Left lung (tissue), 10 donors: ENCODE results near the gene SPEG. TPM values are rescaled to one million over a fixed set of nuclear protein-coding genes. Genes with fewer than 3 reads are reported as not detected.
A peak's percentile ranks its signal among the peaks of the same experiment; 100 is the strongest.

Experiments
- ATAC-seq: fragments of 200-7000 bp; cut with Tn5 transposase; one replicate; pipeline ENCODE4 v1.9.1; 2020; ENCODE audit warnings: moderate library complexity
- DNase-seq, 4 donors: peaks; one replicate each; pipeline ENCODE4 v3.0.0-alpha.2; 2013 to 2020
- H3K27ac ChIP-seq, 2 donors: fragments of 200-600 bp; sonication (generic) in 1 of 2; one replicate each; pipeline versions ENCODE4 v1.5.0 to v1.8.0; 2020 to 2021
- H3K27me3 ChIP-seq, 2 donors: fragments of 200-600 bp; sonication (generic) in 1 of 2; one replicate each; pipeline versions ENCODE4 v1.5.0 to v1.8.0; 2020 to 2021
- H3K36me3 ChIP-seq, 2 donors: fragments of 200-600 bp; sonication (generic) in 1 of 2; one replicate each; pipeline versions ENCODE4 v1.5.0 to v1.8.0; 2020 to 2021
- H3K4me1 ChIP-seq, 2 donors: fragments of 200-600 bp; one replicate each; pipeline ENCODE4 v1.8.0; 2021
- H3K4me3 ChIP-seq, 2 donors: fragments of 200-600 bp; sonication (generic) in 1 of 2; one replicate each; pipeline versions ENCODE4 v1.5.0 to v1.8.0; 2020 to 2021; ENCODE audit warnings: mild to moderate bottlenecking in 1 of 2
- H3K9me3 ChIP-seq, 2 donors: fragments of 200-600 bp; sonication (generic) in 1 of 2; one replicate each; pipeline versions ENCODE4 v1.5.0 to v1.8.0; 2020 to 2021
- intact Hi-C, 2 donors: fragments of 100-400 bp; cut with DNase I; formaldehyde crosslinking; loops; one replicate each; pipeline versions ENCODE4 v1.11.2 to v1.14.2; 2022
- polyA plus RNA-seq, 6 donors: library from polyadenylated mRNA; unstranded; fragments of 120-200 nt; gene quantifications; one replicate each; pipeline ENCODE4 v1.2.1, GENCODE V29; 2013; ENCODE audit not compliant: insufficient read length in 6 of 6
- total RNA-seq, 2 donors: library from RNA; stranded (reverse); fragmentation: NEBNext Ultra II Directional; extraction: Animal tissue kit (Norgen Biotek cat#: 25700); gene quantifications; one replicate each; pipeline ENCODE4 v1.2.1, GENCODE V29; 2021
- TF ChIP-seq, protein P1 (sequence below), 2 donors: fragments of 200-600 bp; sonication (generic) in 1 of 2; IDR thresholded peaks; one replicate each; pipeline versions ENCODE4 v1.5.0 to v1.8.0; 2021; ENCODE audit warnings: antibody characterized with exemption in 2 of 2
- donor health status: DM: no; HTN: yes; CAD: no.
- donor health status: DM: no; HTN: no; CAD: no.

The SPEG gene
- total and polyA plus RNA-seq, 8 donors: 7.3 to 34.2 (median 25.1) TPM

DNA sequence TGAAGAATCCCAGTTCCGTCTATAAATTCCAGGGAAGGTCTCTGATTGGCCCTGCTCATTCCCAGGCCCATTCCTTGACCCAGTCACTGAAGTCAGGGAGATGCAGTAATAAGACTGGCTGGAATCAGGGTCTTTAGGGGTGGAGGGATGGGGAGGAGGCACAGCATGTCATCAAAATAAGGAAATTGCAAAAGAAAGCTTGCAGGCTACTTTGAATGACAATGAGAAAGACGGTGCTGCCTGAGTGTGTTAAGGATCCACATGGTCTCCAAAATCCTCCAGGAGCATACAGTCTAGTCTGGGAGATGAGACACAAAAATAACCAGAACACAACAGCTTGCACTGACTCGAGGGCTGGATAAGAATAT, 18.4 kb upstream of the SPEG start:
- intact Hi-C loops: no loop called here
- Histone ChIP-seq H3K4me1 (peaks cover 0 to 14% of the 10 kb centered on the region in 2 donors), H3K4me3 (no peak overlapping the region), H3K36me3 (no peaks in the 10 kb centered on the region), H3K27ac (no peak overlapping the region), H3K27me3 (peaks cover 14 to 84% of the 10 kb centered on the region in 2 donors), H3K9me3 (no peaks in the 10 kb centered on the region)
- TF ChIP-seq, protein P1, sequence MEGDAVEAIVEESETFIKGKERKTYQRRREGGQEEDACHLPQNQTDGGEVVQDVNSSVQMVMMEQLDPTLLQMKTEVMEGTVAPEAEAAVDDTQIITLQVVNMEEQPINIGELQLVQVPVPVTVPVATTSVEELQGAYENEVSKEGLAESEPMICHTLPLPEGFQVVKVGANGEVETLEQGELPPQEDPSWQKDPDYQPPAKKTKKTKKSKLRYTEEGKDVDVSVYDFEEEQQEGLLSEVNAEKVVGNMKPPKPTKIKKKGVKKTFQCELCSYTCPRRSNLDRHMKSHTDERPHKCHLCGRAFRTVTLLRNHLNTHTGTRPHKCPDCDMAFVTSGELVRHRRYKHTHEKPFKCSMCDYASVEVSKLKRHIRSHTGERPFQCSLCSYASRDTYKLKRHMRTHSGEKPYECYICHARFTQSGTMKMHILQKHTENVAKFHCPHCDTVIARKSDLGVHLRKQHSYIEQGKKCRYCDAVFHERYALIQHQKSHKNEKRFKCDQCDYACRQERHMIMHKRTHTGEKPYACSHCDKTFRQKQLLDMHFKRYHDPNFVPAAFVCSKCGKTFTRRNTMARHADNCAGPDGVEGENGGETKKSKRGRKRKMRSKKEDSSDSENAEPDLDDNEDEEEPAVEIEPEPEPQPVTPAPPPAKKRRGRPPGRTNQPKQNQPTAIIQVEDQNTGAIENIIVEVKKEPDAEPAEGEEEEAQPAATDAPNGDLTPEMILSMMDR (IDR thresholded peaks at IDR 0.05): no peak
- no peak for DNase-seq
- ATAC-seq: no peak

DNA sequence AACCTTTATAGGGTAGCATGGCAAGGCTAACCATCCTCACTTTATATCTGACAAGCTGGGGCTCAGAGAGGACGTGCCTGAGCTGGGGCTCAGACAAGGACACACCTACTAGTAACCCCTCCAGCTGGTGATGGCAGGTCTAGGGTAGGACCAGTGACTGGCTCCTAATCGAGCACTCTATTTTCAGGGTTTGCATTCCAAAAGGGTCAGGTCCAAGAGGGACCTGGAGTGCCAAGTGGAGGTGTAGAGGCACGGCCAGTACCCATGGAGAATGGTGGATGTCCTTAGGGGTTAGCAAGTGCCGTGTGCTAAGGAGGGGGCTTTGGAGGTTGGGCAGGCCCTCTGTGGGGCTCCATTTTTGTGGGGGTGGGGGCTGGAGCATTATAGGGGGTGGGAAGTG, 17.7 kb upstream of the SPEG start:
- H3K36me3 ChIP-seq: no peaks in the 10 kb centered on the region
- H3K4me3 ChIP-seq: no peak overlapping the region
- peaks cover 0 to 14% of the 10 kb centered on the region in 2 donors for H3K4me1 ChIP-seq
- H3K9me3 ChIP-seq: no peaks in the 10 kb centered on the region
- no peak for DNase-seq
- peaks cover 14 to 84% of the 10 kb centered on the region in 2 donors for H3K27me3 ChIP-seq
- intact Hi-C loops: no loop called here
- ATAC-seq: no peak
- no peak overlapping the region for H3K27ac ChIP-seq
- TF ChIP-seq, protein P1 (IDR thresholded peaks at IDR 0.05): no peak

DNA sequence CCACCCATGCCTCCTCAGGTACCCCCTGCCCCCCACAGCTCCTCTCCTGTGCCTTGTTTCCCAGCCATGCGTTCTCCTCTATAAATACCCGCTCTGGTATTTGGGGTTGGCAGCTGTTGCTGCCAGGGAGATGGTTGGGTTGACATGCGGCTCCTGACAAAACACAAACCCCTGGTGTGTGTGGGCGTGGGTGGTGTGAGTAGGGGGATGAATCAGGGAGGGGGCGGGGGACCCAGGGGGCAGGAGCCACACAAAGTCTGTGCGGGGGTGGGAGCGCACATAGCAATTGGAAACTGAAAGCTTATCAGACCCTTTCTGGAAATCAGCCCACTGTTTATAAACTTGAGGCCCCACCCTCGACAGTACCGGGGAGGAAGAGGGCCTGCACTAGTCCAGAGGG, 17.3 kb upstream of the SPEG start:
- intact Hi-C loops: no loop called here
- DNase-seq (no peak), ATAC-seq (no peak)
- H3K4me1 ChIP-seq: peaks cover 0 to 14% of the 10 kb centered on the region in 2 donors
- peaks cover 14 to 83% of the 10 kb centered on the region in 2 donors for H3K27me3 ChIP-seq
- H3K4me3 ChIP-seq: no peak overlapping the region
- H3K9me3 ChIP-seq: no peaks in the 10 kb centered on the region
- TF ChIP-seq, protein P1 (IDR thresholded peaks at IDR 0.05): no peak
- H3K36me3 ChIP-seq: no peaks in the 10 kb centered on the region
- H3K27ac ChIP-seq: no peak overlapping the region

DNA sequence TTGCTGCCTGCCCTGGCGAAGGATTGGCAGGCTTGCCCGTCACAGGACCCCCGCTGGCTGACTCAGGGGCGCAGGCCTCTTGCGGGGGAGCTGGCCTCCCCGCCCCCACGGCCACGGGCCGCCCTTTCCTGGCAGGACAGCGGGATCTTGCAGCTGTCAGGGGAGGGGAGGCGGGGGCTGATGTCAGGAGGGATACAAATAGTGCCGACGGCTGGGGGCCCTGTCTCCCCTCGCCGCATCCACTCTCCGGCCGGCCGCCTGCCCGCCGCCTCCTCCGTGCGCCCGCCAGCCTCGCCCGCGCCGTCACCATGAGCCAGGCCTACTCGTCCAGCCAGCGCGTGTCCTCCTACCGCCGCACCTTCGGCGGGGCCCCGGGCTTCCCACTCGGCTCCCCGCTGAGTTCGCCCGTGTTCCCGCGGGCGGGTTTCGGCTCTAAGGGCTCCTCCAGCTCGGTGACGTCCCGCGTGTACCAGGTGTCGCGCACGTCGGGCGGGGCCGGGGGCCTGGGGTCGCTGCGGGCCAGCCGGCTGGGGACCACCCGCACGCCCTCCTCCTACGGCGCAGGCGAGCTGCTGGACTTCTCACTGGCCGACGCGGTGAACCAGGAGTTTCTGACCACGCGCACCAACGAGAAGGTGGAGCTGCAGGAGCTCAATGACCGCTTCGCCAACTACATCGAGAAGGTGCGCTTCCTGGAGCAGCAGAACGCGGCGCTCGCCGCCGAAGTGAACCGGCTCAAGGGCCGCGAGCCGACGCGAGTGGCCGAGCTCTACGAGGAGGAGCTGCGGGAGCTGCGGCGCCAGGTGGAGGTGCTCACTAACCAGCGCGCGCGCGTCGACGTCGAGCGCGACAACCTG, 16.3 kb upstream of the SPEG start, which contains the start of gene DES:
Gene DES (plus strand): TSS at position 223 of the 857 bp plus-strand sequence. CDS start 86 bp downstream, at position 309.
- ATAC-seq (peak; percentile 45), DNase-seq (peak in 1 of 4 donors; percentile 54)
- peaks cover 14 to 75% of the 10 kb centered on the region in 2 donors for H3K27me3 ChIP-seq
- no peak within 1 kb of the TSS for H3K4me3 ChIP-seq
- H3K4me1 ChIP-seq: peaks cover 0 to 14% of the 10 kb centered on the region in 2 donors
- H3K27ac ChIP-seq: no peak within 1 kb of the TSS
- no peaks in the 10 kb centered on the region for H3K36me3 ChIP-seq
- TF ChIP-seq, protein P1 (IDR thresholded peaks at IDR 0.05): no peak
- no peaks in the 10 kb centered on the region for H3K9me3 ChIP-seq
- intact Hi-C loops: no loop called here

DNA sequence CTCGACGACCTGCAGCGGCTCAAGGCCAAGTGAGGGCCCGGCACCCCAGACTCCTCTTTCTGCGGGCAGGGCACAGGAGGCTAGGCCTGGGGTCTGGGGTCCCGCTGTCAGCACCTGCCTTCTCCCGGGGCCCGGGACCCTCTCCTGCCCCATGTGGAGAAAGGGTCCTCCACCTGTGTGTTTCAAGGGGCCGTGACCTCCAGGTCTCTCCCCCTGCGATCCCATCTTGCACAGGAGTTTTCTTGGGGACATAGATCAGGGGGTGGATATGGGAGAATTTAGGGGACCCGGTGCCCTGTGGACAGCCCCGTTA, 15.7 kb upstream of the SPEG start:
- peaks cover 14 to 71% of the 10 kb centered on the region in 2 donors for H3K27me3 ChIP-seq
- ATAC-seq (no peak), DNase-seq (no peak)
- peaks cover 0 to 14% of the 10 kb centered on the region in 2 donors for H3K4me1 ChIP-seq
- H3K4me3 ChIP-seq: no peak overlapping the region
- H3K27ac ChIP-seq: no peak overlapping the region
- intact Hi-C loops: no loop called here
- H3K36me3 ChIP-seq: no peaks in the 10 kb centered on the region
- H3K9me3 ChIP-seq: no peaks in the 10 kb centered on the region
- TF ChIP-seq, protein P1 (IDR thresholded peaks at IDR 0.05): no peak
